ENCODE results near the gene HABP2. TPM values are rescaled to one million over a fixed set of nuclear protein-coding genes. Genes with fewer than 3 reads are reported as not detected.

The HABP2 gene
- total RNA-seq, 1 donor from 2014 or later = not detected

- Histone ChIP-seq H3K36me3 (ENCODE audit: insufficient read depth, low read length) (no peaks in the 10 kb centered on the region), H3K4me3 (ENCODE audit: insufficient read depth, low read depth, low read length) (no peak overlapping the region), H4K20me1 (ENCODE audit: insufficient read depth, low read length) (no peaks in the 10 kb centered on the region), H3K27ac (ENCODE audit: low read depth, low read length) (no peak overlapping the region), H3K27me3 (ENCODE audit: insufficient read depth, low read length) (peaks cover 5% of the 10 kb centered on the region), H3K79me2 (ENCODE audit: insufficient read depth, low read length) (no peaks in the 10 kb centered on the region), H3K9me3 (ENCODE audit: insufficient read depth, low read depth, low read length) (no peaks in the 10 kb centered on the region), H3K4me2 (ENCODE audit: low read length) (no peak overlapping the region), H3K9ac (ENCODE audit: low read length) (no peak overlapping the region), H2AFZ (ENCODE audit: low read depth, low read length) (no peak overlapping the region), H3K4me1 (ENCODE audit: insufficient read depth, low read length) (no peaks in the 10 kb centered on the region)
- no peaks in the 10 kb centered on the region for H3K36me3 Mint-ChIP-seq (ENCODE audit: low read depth, unreplicated experiment)
- H3K9me3 Mint-ChIP-seq (ENCODE audit: unreplicated experiment) = peaks cover 7% of the 10 kb centered on the region
- FAIRE-seq (no peak), DNase-seq (ENCODE audit: low read depth) (no peak)
- H3K27me3 Mint-ChIP-seq (ENCODE audit: low read depth, unreplicated experiment) = peaks cover 58% of the 10 kb centered on the region
- no peak overlapping the region for H3K27ac Mint-ChIP-seq (ENCODE audit: unreplicated experiment)
- H3K4me1 Mint-ChIP-seq (ENCODE audit: low read depth, unreplicated experiment) = no peaks in the 10 kb centered on the region
- TF ChIP-seq EZH2 (IDR thresholded peaks at IDR 0.05; ENCODE audit: insufficient read depth, low read length) (no peak), CTCF (IDR thresholded peaks at IDR 0.05; ENCODE audit: insufficient read depth, low read depth, low read length) (no peak)
- H3K4me3 Mint-ChIP-seq (ENCODE audit: unreplicated experiment) = no peak overlapping the region
Measured at GRCh38 chr10:113578773-113579172, 25.9 kb downstream of the HABP2 start.

GRCh38 chr10:113581092-113581491 is 28.2 kb downstream of the HABP2 start:
- DNase-seq (ENCODE audit: low read depth) (no peak), FAIRE-seq (no peak)
- Mint-ChIP-seq H3K4me3 (ENCODE audit: unreplicated experiment) (no peak overlapping the region), H3K9me3 (ENCODE audit: unreplicated experiment) (peaks cover 5% of the 10 kb centered on the region), H3K36me3 (ENCODE audit: low read depth, unreplicated experiment) (no peaks in the 10 kb centered on the region), H3K27me3 (ENCODE audit: low read depth, unreplicated experiment) (peaks cover 57% of the 10 kb centered on the region), H3K27ac (ENCODE audit: unreplicated experiment) (no peak overlapping the region), H3K4me1 (ENCODE audit: low read depth, unreplicated experiment) (peaks cover under 1% of the 10 kb centered on the region)
- no peaks in the 10 kb centered on the region for H3K36me3 ChIP-seq (ENCODE audit: insufficient read depth, low read length)
- no peak overlapping the region for H2AFZ ChIP-seq (ENCODE audit: low read depth, low read length)
- H3K4me3 ChIP-seq (ENCODE audit: insufficient read depth, low read depth, low read length) = no peak overlapping the region
- H3K4me2 ChIP-seq (ENCODE audit: low read length) = no peak overlapping the region
- peaks cover 9% of the 10 kb centered on the region for H3K27me3 ChIP-seq (ENCODE audit: insufficient read depth, low read length)
- no peaks in the 10 kb centered on the region for H3K4me1 ChIP-seq (ENCODE audit: insufficient read depth, low read length)
- no peaks in the 10 kb centered on the region for H4K20me1 ChIP-seq (ENCODE audit: insufficient read depth, low read length)
- H3K79me2 ChIP-seq (ENCODE audit: insufficient read depth, low read length) = no peaks in the 10 kb centered on the region
- no peak overlapping the region for H3K27ac ChIP-seq (ENCODE audit: low read depth, low read length)
- TF ChIP-seq CTCF (IDR thresholded peaks at IDR 0.05; ENCODE audit: insufficient read depth, low read depth, low read length) (no peak), EZH2 (IDR thresholded peaks at IDR 0.05; ENCODE audit: insufficient read depth, low read length) (no peak)
- H3K9ac ChIP-seq (ENCODE audit: low read length) = no peak overlapping the region
- no peaks in the 10 kb centered on the region for H3K9me3 ChIP-seq (ENCODE audit: insufficient read depth, low read depth, low read length)

- Histone ChIP-seq H3K27ac (ENCODE audit: low read depth, low read length) (no peak overlapping the region), H3K27me3 (ENCODE audit: insufficient read depth, low read length) (peaks cover 9% of the 10 kb centered on the region), H3K9ac (ENCODE audit: low read length) (no peak overlapping the region), H3K9me3 (ENCODE audit: insufficient read depth, low read depth, low read length) (no peaks in the 10 kb centered on the region), H2AFZ (ENCODE audit: low read depth, low read length) (no peak overlapping the region), H3K4me2 (ENCODE audit: low read length) (no peak overlapping the region), H3K36me3 (ENCODE audit: insufficient read depth, low read length) (no peaks in the 10 kb centered on the region), H3K79me2 (ENCODE audit: insufficient read depth, low read length) (no peaks in the 10 kb centered on the region), H3K4me1 (ENCODE audit: insufficient read depth, low read length) (no peaks in the 10 kb centered on the region), H3K4me3 (ENCODE audit: insufficient read depth, low read depth, low read length) (no peak overlapping the region), H4K20me1 (ENCODE audit: insufficient read depth, low read length) (no peaks in the 10 kb centered on the region)
- no peak for DNase-seq (ENCODE audit: low read depth)
- Mint-ChIP-seq H3K27ac (ENCODE audit: unreplicated experiment) (no peak overlapping the region), H3K36me3 (ENCODE audit: low read depth, unreplicated experiment) (no peaks in the 10 kb centered on the region), H3K9me3 (ENCODE audit: unreplicated experiment) (peaks cover 4% of the 10 kb centered on the region), H3K4me3 (ENCODE audit: unreplicated experiment) (no peak overlapping the region), H3K4me1 (ENCODE audit: low read depth, unreplicated experiment) (peaks cover 3% of the 10 kb centered on the region), H3K27me3 (ENCODE audit: low read depth, unreplicated experiment) (peaks cover 48% of the 10 kb centered on the region)
- no peak for FAIRE-seq
- TF ChIP-seq CTCF (IDR thresholded peaks at IDR 0.05; ENCODE audit: insufficient read depth, low read depth, low read length) = no peak
- TF ChIP-seq EZH2 (IDR thresholded peaks at IDR 0.05; ENCODE audit: insufficient read depth, low read length) = no peak
Measured at GRCh38 chr10:113583571-113583970, 30.7 kb downstream of the HABP2 start.

Measured in astrocyte (in vitro differentiated cells and primary cell).